HG03342 (cell line): ENCODE data around the gene MUC22.

ENCODE experiments used
- ATAC-seq: cut with Tn5 transposase; IDR thresholded peaks from one replicate; pipeline ENCODE4 v1.9.1; 2021; ENCODE audit warnings: mild to moderate bottlenecking, moderate library complexity; ENCODE audit not compliant: unreplicated experiment

MUC22 gene

DNA sequence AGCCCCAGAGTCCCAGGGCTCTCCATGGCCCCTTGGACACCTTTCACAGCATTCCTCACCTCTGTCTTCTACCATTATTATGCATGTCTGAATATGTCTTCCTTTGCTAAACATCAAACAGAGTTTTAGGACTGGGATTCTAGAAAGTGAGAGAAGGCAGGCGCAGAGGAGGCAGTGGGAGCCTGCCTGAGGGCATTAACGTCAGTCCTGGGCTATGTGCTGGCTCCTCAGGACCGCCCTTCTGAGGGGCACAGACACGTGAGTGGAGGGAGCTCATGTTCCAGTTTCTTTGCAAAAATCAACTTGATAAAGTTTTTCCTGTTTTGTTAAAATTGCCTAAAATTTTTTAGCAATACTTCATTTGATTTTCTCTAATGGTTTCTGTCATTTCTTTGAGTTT, 64.1 kb downstream of the MUC22 start:
- no peak for ATAC-seq

DNA sequence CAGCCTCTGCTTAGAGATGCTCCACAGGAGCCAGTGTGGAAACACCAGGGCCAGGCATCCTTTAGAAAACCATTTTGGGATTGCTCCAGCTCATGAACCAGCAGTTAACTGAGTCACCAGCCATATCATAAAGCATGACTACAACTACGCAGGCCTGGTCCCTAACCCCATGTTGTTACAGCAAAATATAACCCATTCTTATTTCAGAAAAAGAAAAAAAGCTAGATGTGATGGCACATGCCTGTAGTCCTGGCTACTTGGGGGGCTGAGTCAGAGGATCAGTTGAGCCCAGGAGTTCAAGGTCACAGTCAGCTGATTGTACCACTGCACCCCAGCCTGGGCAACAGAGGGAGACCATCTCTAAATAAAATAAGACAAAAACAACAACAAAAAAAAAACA, 65.3 kb downstream of the MUC22 start:
- no peak for ATAC-seq

GRCh38 chr6:31076611-31077010, 66.3 kb downstream of the MUC22 start:
- no peak for ATAC-seq

DNA sequence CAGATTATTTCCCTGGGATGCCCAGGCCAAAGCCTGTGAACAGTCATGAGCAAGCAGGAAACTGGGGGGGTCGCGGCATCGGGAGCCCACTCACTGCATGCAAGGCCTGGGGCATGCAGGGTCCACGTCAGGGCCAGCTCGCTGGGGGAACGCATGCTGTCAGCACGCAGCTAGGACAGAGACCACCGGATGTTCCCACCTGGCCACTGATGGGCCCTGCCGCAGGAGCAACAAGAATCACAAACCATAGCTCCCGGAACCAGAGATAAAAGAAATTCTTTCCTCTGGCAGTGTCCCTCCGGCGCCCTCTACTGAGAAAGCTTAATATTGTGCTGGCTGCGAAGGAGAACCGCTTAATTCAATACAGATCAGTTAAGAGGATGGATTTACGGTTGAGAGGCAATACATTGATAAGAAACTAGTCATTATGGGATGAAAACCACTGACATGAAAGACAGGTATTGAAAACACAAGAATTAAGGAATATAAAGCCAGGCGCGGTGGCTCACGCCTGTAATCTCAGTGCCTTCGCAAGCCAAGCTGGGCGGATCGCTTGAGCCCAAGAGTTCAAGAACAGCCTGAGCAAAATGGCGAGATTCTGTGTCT, 69.5 kb downstream of the MUC22 start:
- ATAC-seq: no peak

DNA sequence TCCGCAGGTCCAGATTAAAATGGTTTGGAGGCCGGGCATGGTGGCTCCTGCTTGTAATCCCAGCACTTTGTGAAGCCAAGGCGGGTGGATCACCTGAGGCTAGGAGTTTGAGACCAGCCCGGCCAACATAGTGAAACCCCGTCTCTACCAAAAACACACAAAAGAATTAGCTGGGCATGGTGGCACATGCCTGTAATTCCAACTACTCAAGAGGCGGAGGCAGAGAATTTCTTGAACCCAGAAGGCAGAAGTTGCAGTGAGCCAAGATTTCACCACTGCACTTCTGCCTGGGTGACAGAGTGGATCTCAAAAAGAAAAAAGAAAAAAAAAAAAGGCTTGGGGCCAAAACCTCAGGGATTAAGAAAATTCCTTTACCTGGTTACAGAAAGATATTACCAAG, 71.6 kb downstream of the MUC22 start:
- no peak for ATAC-seq

- no peak for ATAC-seq
Observed at GRCh38 chr6:31083742-31084354, 73.6 kb downstream of the MUC22 start.
